Keratinocyte (primary cell): ENCODE data around the gene PISD. TPM values are rescaled to one million over a fixed set of nuclear protein-coding genes. Genes with fewer than 3 reads are reported as not detected.

ENCODE experiments used
- DNase-seq: peaks from one replicate; pipeline ENCODE4 v3.0.0-alpha.2; 2011; ENCODE audit warnings: low read depth, missing footprints, low spot score
- FAIRE-seq: peaks from 2 replicates; lab custom pipeline; 2011; peaks lifted over from hg19 to GRCh38; lab: Jason Lieb, UNC
- H2AFZ ChIP-seq: 2 replicates; pipeline ENCODE4 v1.6.0; 2012; ENCODE audit warnings: low read length, control low read depth, inconsistent platforms; ENCODE audit not compliant: control insufficient read depth
- H3K27ac ChIP-seq: 2 replicates; pipeline ENCODE4 v1.5.1; 2011; ENCODE audit warnings: low read length; ENCODE audit not compliant: control insufficient read depth, insufficient read depth
- H3K27me3 ChIP-seq: 3 replicates; pipeline ENCODE4 v1.6.0; 2011; ENCODE audit warnings: low read length; ENCODE audit not compliant: control insufficient read depth, insufficient read depth; ENCODE audit errors: extremely low read depth
- H3K36me3 ChIP-seq, 2 experiments: 2 replicates in 1 of 2; 3 replicates in 1 of 2; pipeline ENCODE4 v1.5.1; 2011; ENCODE audit warnings: low read length in 2 of 2, mild to moderate bottlenecking in 1 of 2; ENCODE audit not compliant: control insufficient read depth in 2 of 2, insufficient read depth in 2 of 2; ENCODE audit errors: extremely low read depth in 1 of 2
- H3K4me1 ChIP-seq: 3 replicates; pipeline ENCODE4 v1.5.1; 2011; ENCODE audit warnings: low read length; ENCODE audit not compliant: control insufficient read depth, insufficient read depth; ENCODE audit errors: extremely low read depth
- H3K4me2 ChIP-seq: 3 replicates; pipeline ENCODE4 v1.6.0; 2011; ENCODE audit warnings: low read depth, low read length; ENCODE audit not compliant: control insufficient read depth, insufficient read depth; ENCODE audit errors: extremely low read depth
- H3K4me3 ChIP-seq, 3 experiments: fragments of 200-600 bp in 1 of 3; sonication (generic) in 1 of 3; 2 replicates in 2 of 3; 3 replicates in 1 of 3; pipeline ENCODE4 v1.5.1; 2011 to 2016; ENCODE audit warnings: low read length in 3 of 3, mild to moderate bottlenecking in 3 of 3, control low read depth in 2 of 3, inconsistent platforms in 1 of 3, low read depth in 1 of 3, mixed read lengths in 1 of 3, mixed run types in 1 of 3, moderate library complexity in 1 of 3; ENCODE audit not compliant: control insufficient read depth in 2 of 3, insufficient read depth in 2 of 3; ENCODE audit errors: extremely low read depth in 1 of 3
- H3K79me2 ChIP-seq: 2 replicates; pipeline ENCODE4 v1.6.0; 2012; ENCODE audit warnings: low read length; ENCODE audit not compliant: control insufficient read depth, insufficient read depth
- H3K9ac ChIP-seq: 3 replicates; pipeline ENCODE4 v1.6.0; 2011; ENCODE audit warnings: low read length; ENCODE audit not compliant: control insufficient read depth, insufficient read depth; ENCODE audit errors: extremely low read depth
- H3K9me1 ChIP-seq: 3 replicates; pipeline ENCODE4 v1.6.0; 2011; ENCODE audit warnings: low read length; ENCODE audit not compliant: control insufficient read depth, insufficient read depth; ENCODE audit errors: extremely low read depth
- H3K9me3 ChIP-seq: 2 replicates; pipeline ENCODE4 v1.5.1; 2012; ENCODE audit warnings: low read depth, low read length; ENCODE audit not compliant: control insufficient read depth
- H4K20me1 ChIP-seq: 3 replicates; pipeline ENCODE4 v1.6.0; 2011; ENCODE audit warnings: low read length; ENCODE audit not compliant: control insufficient read depth, insufficient read depth; ENCODE audit errors: extremely low read depth
- EZH2 ChIP-seq: IDR thresholded peaks from one replicate; pipeline ENCODE4 v1.6.1; 2012; ENCODE audit warnings: inconsistent platforms, mild to moderate bottlenecking, low read length, moderate library complexity
- dilution Hi-C: fragments of 300-500 bp; cut with MboI; formaldehyde crosslinking; loops from one replicate; pipeline ENCODE4 v1.7.0; 2020; ENCODE audit warnings: low sequenced_read_pairs; ENCODE audit not compliant: extremely low pct_ligation_motif_present
- polyA plus RNA-seq, 5 experiments: library from polyadenylated mRNA; depleted of rRNA in 3 of 5; stranded (reverse) in 3 of 5; stranded (forward) in 1 of 5; unstranded in 1 of 5; fragments of >200 nt; gene quantifications; 1 replicate in 1 of 5; 2 replicates in 3 of 5; 3 replicates in 1 of 5; pipeline versions ENCODE4 v1.2.1 to v1.2.3, GENCODE V29; 2011 to 2012; ENCODE audit warnings: missing spikeins in 2 of 5, low read depth in 1 of 5, low replicate concordance in 1 of 5
- TF ChIP-seq, protein P1 (sequence below), 3 experiments: IDR thresholded peaks in 1 of 3; conservative IDR thresholded peaks in 1 of 3; optimal IDR thresholded peaks in 1 of 3; 2 replicates in 2 of 3; 3 replicates in 1 of 3; pipeline versions ENCODE3 to v1.5.1; 2011; ENCODE audit warnings: low read length in 3 of 3, mild to moderate bottlenecking in 3 of 3, moderate library complexity in 2 of 3, control low read depth in 1 of 3, inconsistent platforms in 1 of 3; ENCODE audit not compliant: insufficient read depth in 2 of 3; ENCODE audit errors: extremely low read depth in 1 of 3

The PISD gene
- polyA plus RNA-seq, 1 donor (not counting 4 experiments of a cell fraction or from before 2014, with no cell fraction given): 25.5 TPM

DNA sequence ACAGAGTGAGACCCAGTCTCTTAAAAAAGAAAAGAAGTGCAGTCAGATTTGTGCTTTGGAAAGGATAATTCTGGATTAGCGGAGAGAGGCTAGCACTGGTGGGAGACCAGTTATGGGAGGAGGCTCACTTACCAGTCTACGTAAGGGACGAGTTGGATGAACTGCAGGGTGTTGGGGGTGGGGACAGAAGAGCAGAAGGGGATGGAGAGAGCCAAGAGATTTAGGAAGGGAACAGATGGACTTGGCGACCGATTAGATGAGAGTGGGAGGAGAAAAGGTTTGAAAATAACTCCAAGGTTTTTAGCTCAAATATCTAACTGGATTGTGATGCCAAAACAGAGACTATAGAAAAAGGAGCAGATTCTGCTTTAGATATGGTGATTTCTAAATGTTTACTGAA lies 84.3 kb downstream of the PISD start:
- H3K36me3 ChIP-seq: peaks cover 0 to 6% of the 10 kb centered on the region in 2 experiments
- no peak overlapping the region for H3K4me3 ChIP-seq
- H3K27ac ChIP-seq: no peak overlapping the region
- no peak overlapping the region for H2AFZ ChIP-seq
- FAIRE-seq (no peak), DNase-seq (no peak)
- H3K9ac ChIP-seq: no peak overlapping the region
- no peaks in the 10 kb centered on the region for H3K27me3 ChIP-seq
- H4K20me1 ChIP-seq: no peaks in the 10 kb centered on the region
- H3K4me1 ChIP-seq: no peaks in the 10 kb centered on the region
- H3K9me3 ChIP-seq: no peaks in the 10 kb centered on the region
- dilution Hi-C loops: no loop called here
- no peaks in the 10 kb centered on the region for H3K9me1 ChIP-seq
- H3K79me2 ChIP-seq: no peaks in the 10 kb centered on the region
- TF ChIP-seq, protein P1, sequence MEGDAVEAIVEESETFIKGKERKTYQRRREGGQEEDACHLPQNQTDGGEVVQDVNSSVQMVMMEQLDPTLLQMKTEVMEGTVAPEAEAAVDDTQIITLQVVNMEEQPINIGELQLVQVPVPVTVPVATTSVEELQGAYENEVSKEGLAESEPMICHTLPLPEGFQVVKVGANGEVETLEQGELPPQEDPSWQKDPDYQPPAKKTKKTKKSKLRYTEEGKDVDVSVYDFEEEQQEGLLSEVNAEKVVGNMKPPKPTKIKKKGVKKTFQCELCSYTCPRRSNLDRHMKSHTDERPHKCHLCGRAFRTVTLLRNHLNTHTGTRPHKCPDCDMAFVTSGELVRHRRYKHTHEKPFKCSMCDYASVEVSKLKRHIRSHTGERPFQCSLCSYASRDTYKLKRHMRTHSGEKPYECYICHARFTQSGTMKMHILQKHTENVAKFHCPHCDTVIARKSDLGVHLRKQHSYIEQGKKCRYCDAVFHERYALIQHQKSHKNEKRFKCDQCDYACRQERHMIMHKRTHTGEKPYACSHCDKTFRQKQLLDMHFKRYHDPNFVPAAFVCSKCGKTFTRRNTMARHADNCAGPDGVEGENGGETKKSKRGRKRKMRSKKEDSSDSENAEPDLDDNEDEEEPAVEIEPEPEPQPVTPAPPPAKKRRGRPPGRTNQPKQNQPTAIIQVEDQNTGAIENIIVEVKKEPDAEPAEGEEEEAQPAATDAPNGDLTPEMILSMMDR (optimal IDR thresholded peaks at IDR 0.05 in 1 of 3, IDR thresholded peaks at IDR 0.05 in 1 of 3, conservative IDR thresholded peaks at IDR 0.05 in 1 of 3; ENCODE audit: extremely low read depth in 1 of 3, insufficient read depth in 2 of 3, low read length in 3 of 3): no peak
- no peak for TF ChIP-seq EZH2
- H3K4me2 ChIP-seq: no peak overlapping the region

DNA sequence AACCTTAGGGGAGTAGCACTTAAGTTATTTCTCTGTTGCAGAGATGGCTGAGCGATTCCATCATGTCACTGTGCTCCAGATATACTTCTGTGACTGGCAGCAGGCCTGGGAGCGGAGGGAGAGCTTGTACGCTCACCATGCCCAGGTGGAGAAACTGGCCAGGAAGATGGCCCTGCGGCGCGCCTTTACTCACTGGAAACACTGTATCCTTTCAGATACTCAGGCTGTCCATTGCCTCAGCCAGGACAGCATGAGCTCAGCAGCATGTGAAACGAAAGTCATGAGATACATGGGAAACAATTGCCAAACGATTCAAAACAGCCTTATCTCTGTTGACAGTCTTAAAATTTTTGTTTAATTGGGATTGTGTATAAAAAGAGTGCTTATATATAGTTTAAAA lies 86.8 kb downstream of the PISD start:
- TF ChIP-seq EZH2: no peak
- TF ChIP-seq, protein P1 (optimal IDR thresholded peaks at IDR 0.05 in 1 of 3, IDR thresholded peaks at IDR 0.05 in 1 of 3, conservative IDR thresholded peaks at IDR 0.05 in 1 of 3; ENCODE audit: extremely low read depth in 1 of 3, insufficient read depth in 2 of 3, low read length in 3 of 3): no peak
- H3K4me2 ChIP-seq: no peak overlapping the region
- no peak overlapping the region for H3K9ac ChIP-seq
- H3K36me3 ChIP-seq: peaks cover 0 to 6% of the 10 kb centered on the region in 2 experiments
- no peaks in the 10 kb centered on the region for H3K79me2 ChIP-seq
- no peaks in the 10 kb centered on the region for H3K4me1 ChIP-seq
- H3K9me3 ChIP-seq: no peaks in the 10 kb centered on the region
- no peak overlapping the region for H3K27ac ChIP-seq
- DNase-seq (no peak), FAIRE-seq (no peak)
- dilution Hi-C loops: no loop called here
- no peaks in the 10 kb centered on the region for H3K9me1 ChIP-seq
- H3K27me3 ChIP-seq: no peaks in the 10 kb centered on the region
- no peaks in the 10 kb centered on the region for H4K20me1 ChIP-seq
- H2AFZ ChIP-seq: no peak overlapping the region
- no peak overlapping the region for H3K4me3 ChIP-seq
